ENCODE measurements around the gene ELP5. TPM values are rescaled to one million over a fixed set of nuclear protein-coding genes. Genes with fewer than 3 reads are reported as not detected.

The ELP5 gene
- polyA plus RNA-seq, 3 donors = 36.1 to 49.5 (median 44.1) TPM

DNA sequence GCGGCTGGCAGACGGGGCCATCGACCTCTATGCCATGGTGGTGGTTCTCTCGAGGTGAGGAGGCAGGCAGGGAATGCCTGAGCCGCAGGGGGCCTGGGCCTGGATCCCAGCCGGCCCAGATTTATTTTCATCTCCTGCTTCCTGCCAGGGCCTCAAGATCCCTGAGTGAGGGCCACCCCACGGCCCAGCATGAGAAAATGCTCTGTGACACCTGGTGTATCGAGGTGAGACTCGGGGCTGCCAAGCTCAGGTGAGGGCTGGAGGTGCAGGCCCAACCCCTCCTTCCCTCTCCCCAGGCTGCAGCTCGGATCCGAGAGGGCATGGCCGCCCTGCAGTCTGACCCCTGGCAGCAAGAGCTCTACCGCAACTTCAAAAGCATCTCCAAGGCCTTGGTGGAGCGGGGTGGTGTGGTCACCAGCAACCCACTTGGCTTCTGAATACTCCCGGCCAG lies 27.3 kb upstream of the ELP5 start:
- Histone ChIP-seq H3K9ac (ENCODE audit: insufficient read depth, low read length, poor library complexity, severe bottlenecking) (no peak overlapping the region), H3K4me1 (ENCODE audit: control insufficient read depth in 1 of 2, insufficient read depth in 2 of 2, low read length in 2 of 2) (peaks cover 14 to 21% of the 10 kb centered on the region in 2 donors), H3K36me3 (replicated peaks in 1 of 2; ENCODE audit: control insufficient read depth in 1 of 2, insufficient read depth in 2 of 2, low read length in 2 of 2) (peaks cover 58 to 83% of the 10 kb centered on the region in 2 donors), H3K4me2 (replicated peaks; ENCODE audit: extremely low read depth, low read length, poor library complexity, severe bottlenecking) (no peak overlapping the region), H3K27ac (ENCODE audit: low read depth in 1 of 2, low read length in 2 of 2) (no peak overlapping the region), H3K27me3 (ENCODE audit: control insufficient read depth in 2 of 2, insufficient read depth in 2 of 2, low read length in 2 of 2) (no peaks in the 10 kb centered on the region), H2AFZ (ENCODE audit: insufficient read depth, low read depth, low read length, poor library complexity, severe bottlenecking) (no peak overlapping the region), H3K4me3 (replicated peaks in 1 of 3; ENCODE audit: low read depth in 2 of 3, low read length in 3 of 3) (no peak overlapping the region), H3K79me2 (ENCODE audit: insufficient read depth, low read length) (peaks cover 19% of the 10 kb centered on the region), H3K9me3 (replicated peaks in 1 of 2; ENCODE audit: control insufficient read depth in 1 of 2, insufficient read depth in 1 of 2, low read length in 2 of 2) (no peaks in the 10 kb centered on the region), H4K20me1 (ENCODE audit: insufficient read depth, low read length) (peaks cover 18% of the 10 kb centered on the region)
- Mint-ChIP-seq H3K27me3 (ENCODE audit: low read depth in 3 of 3) (peaks cover 0 to 2% (median 0%) of the 10 kb centered on the region in 3 donors), H3K4me3 (no peak overlapping the region), H3K27ac (peak overlapping the region in 2 of 7 donors; percentile 25 to 41), H3K9me3 (peaks cover 0 to 2% (median 0%) of the 10 kb centered on the region in 7 donors), H3K4me1 (peaks cover 19% of the 10 kb centered on the region), H3K36me3 (peaks cover 72 to 83% of the 10 kb centered on the region in 2 donors)
- WGBS (ENCODE audit: insufficient coverage) = 98% methylated on average over 12 of the region's 15 CpGs
- intact Hi-C loops (cut with micrococcal nuclease) = loop anchor here (5.0 kb wide), 1 partner anchor 73 kb away; no protein-coding TSS in a partner anchor
- TF ChIP-seq, protein P1, sequence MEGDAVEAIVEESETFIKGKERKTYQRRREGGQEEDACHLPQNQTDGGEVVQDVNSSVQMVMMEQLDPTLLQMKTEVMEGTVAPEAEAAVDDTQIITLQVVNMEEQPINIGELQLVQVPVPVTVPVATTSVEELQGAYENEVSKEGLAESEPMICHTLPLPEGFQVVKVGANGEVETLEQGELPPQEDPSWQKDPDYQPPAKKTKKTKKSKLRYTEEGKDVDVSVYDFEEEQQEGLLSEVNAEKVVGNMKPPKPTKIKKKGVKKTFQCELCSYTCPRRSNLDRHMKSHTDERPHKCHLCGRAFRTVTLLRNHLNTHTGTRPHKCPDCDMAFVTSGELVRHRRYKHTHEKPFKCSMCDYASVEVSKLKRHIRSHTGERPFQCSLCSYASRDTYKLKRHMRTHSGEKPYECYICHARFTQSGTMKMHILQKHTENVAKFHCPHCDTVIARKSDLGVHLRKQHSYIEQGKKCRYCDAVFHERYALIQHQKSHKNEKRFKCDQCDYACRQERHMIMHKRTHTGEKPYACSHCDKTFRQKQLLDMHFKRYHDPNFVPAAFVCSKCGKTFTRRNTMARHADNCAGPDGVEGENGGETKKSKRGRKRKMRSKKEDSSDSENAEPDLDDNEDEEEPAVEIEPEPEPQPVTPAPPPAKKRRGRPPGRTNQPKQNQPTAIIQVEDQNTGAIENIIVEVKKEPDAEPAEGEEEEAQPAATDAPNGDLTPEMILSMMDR (IDR thresholded peaks at IDR 0.05) = no peak
- DNase-seq = no peak

- Histone ChIP-seq H3K4me2 (replicated peaks; ENCODE audit: extremely low read depth, low read length, poor library complexity, severe bottlenecking) (no peak overlapping the region), H3K9me3 (replicated peaks in 1 of 2; ENCODE audit: control insufficient read depth in 1 of 2, insufficient read depth in 1 of 2, low read length in 2 of 2) (no peaks in the 10 kb centered on the region), H2AFZ (ENCODE audit: insufficient read depth, low read depth, low read length, poor library complexity, severe bottlenecking) (no peak overlapping the region), H3K4me3 (replicated peaks in 1 of 3; ENCODE audit: low read depth in 2 of 3, low read length in 3 of 3) (no peak overlapping the region), H3K27me3 (ENCODE audit: control insufficient read depth in 2 of 2, insufficient read depth in 2 of 2, low read length in 2 of 2) (no peaks in the 10 kb centered on the region), H3K27ac (ENCODE audit: low read depth in 1 of 2, low read length in 2 of 2) (no peak overlapping the region), H3K4me1 (ENCODE audit: control insufficient read depth in 1 of 2, insufficient read depth in 2 of 2, low read length in 2 of 2) (peaks cover 7 to 12% of the 10 kb centered on the region in 2 donors), H3K9ac (ENCODE audit: insufficient read depth, low read length, poor library complexity, severe bottlenecking) (no peak overlapping the region), H3K79me2 (ENCODE audit: insufficient read depth, low read length) (peaks cover 15% of the 10 kb centered on the region), H4K20me1 (ENCODE audit: insufficient read depth, low read length) (peaks cover 18% of the 10 kb centered on the region), H3K36me3 (replicated peaks in 1 of 2; ENCODE audit: control insufficient read depth in 1 of 2, insufficient read depth in 2 of 2, low read length in 2 of 2) (peaks cover 66 to 95% of the 10 kb centered on the region in 2 donors)
- Mint-ChIP-seq H3K9me3 (peaks cover 0 to 2% (median 0%) of the 10 kb centered on the region in 7 donors), H3K27me3 (ENCODE audit: low read depth in 3 of 3) (peaks cover 0 to 2% (median 0%) of the 10 kb centered on the region in 3 donors), H3K4me1 (peaks cover 12% of the 10 kb centered on the region), H3K4me3 (no peak overlapping the region), H3K36me3 (peaks cover 80 to 95% of the 10 kb centered on the region in 2 donors), H3K27ac (no peak overlapping the region)
- no peak for DNase-seq
- TF ChIP-seq, protein P1 (IDR thresholded peaks at IDR 0.05) = no peak
- intact Hi-C loops (cut with micrococcal nuclease) = no loop called here
- 89% methylated on average over 4 of the region's 21 CpGs for WGBS (ENCODE audit: insufficient coverage)
These were observed 26.2 kb upstream of the ELP5 start for GRCh38 chr17:7225711-7226331.
